ENCODE results near the gene FCHSD2.

The FCHSD2 gene

GRCh38 chr11:72908032-72908676, 234.0 kb downstream of the FCHSD2 start:
- Histone ChIP-seq H3K4me1 (ENCODE audit: insufficient read depth, low read length, severe bottlenecking) (no peaks in the 10 kb centered on the region), H3K27ac (ENCODE audit: low read depth, low read length, poor library complexity, severe bottlenecking) (no peak overlapping the region), H3K27me3 (ENCODE audit: insufficient read depth, low read length) (no peaks in the 10 kb centered on the region), H3K79me2 (ENCODE audit: insufficient read depth, low read length) (no peaks in the 10 kb centered on the region), H4K20me1 (ENCODE audit: insufficient read depth, low read length) (no peaks in the 10 kb centered on the region), H3K9me3 (ENCODE audit: low read length) (peaks cover 13% of the 10 kb centered on the region; the same call in 1 of the 2 replicates), H3K4me3 (ENCODE audit: low read depth, low read length, poor library complexity, severe bottlenecking) (no peak overlapping the region), H3K36me3 (ENCODE audit: insufficient read depth, low read length) (peaks cover 35% of the 10 kb centered on the region), H3K9ac (ENCODE audit: low read length) (no peak overlapping the region), H3F3A (ENCODE audit: insufficient read depth, low read length) (no peaks in the 10 kb centered on the region), H3K4me2 (ENCODE audit: low read length) (no peak overlapping the region), H2AFZ (ENCODE audit: low read length) (no peak overlapping the region), H3K9me2 (ENCODE audit: low read depth, low read length) (no peaks in the 10 kb centered on the region)
- no peak for TF ChIP-seq CTCF (IDR thresholded peaks at IDR 0.05; ENCODE audit: low read length)
- TF ChIP-seq EZH2 (IDR thresholded peaks at IDR 0.05; ENCODE audit: borderline replicate concordance, low read length): no peak

- no peaks in the 10 kb centered on the region for H3K79me2 ChIP-seq (ENCODE audit: insufficient read depth, low read length)
- H3K9me3 ChIP-seq (ENCODE audit: low read length): no peaks in the 10 kb centered on the region
- H3K27ac ChIP-seq (ENCODE audit: low read depth, low read length, poor library complexity, severe bottlenecking): no peak overlapping the region
- no peaks in the 10 kb centered on the region for H3K27me3 ChIP-seq (ENCODE audit: insufficient read depth, low read length)
- H3K4me2 ChIP-seq (ENCODE audit: low read length): no peak overlapping the region
- no peaks in the 10 kb centered on the region for H4K20me1 ChIP-seq (ENCODE audit: insufficient read depth, low read length)
- H3K4me1 ChIP-seq (ENCODE audit: insufficient read depth, low read length, severe bottlenecking): no peaks in the 10 kb centered on the region
- H3K4me3 ChIP-seq (ENCODE audit: low read depth, low read length, poor library complexity, severe bottlenecking): no peak overlapping the region
- no peak overlapping the region for H3K9ac ChIP-seq (ENCODE audit: low read length)
- H3F3A ChIP-seq (ENCODE audit: insufficient read depth, low read length): no peaks in the 10 kb centered on the region
- H3K9me2 ChIP-seq (ENCODE audit: low read depth, low read length): no peaks in the 10 kb centered on the region
- no peak overlapping the region for H2AFZ ChIP-seq (ENCODE audit: low read length)
- TF ChIP-seq CTCF (IDR thresholded peaks at IDR 0.05; ENCODE audit: low read length) (no peak), EZH2 (IDR thresholded peaks at IDR 0.05; ENCODE audit: borderline replicate concordance, low read length) (no peak)
- H3K36me3 ChIP-seq (ENCODE audit: insufficient read depth, low read length): peaks cover 51% of the 10 kb centered on the region
These were observed 238.1 kb downstream of the FCHSD2 start for GRCh38 chr11:72904016-72904415.

- Histone ChIP-seq H3K9me3 (ENCODE audit: low read length) (no peaks in the 10 kb centered on the region), H2AFZ (ENCODE audit: low read length) (no peak overlapping the region), H3K4me2 (ENCODE audit: low read length) (no peak overlapping the region), H3K36me3 (ENCODE audit: insufficient read depth, low read length) (peaks cover 51% of the 10 kb centered on the region), H3K9ac (ENCODE audit: low read length) (no peak overlapping the region), H3K4me3 (ENCODE audit: low read depth, low read length, poor library complexity, severe bottlenecking) (no peak overlapping the region), H3K9me2 (ENCODE audit: low read depth, low read length) (no peaks in the 10 kb centered on the region), H3K79me2 (ENCODE audit: insufficient read depth, low read length) (no peaks in the 10 kb centered on the region), H4K20me1 (ENCODE audit: insufficient read depth, low read length) (no peaks in the 10 kb centered on the region), H3F3A (ENCODE audit: insufficient read depth, low read length) (no peaks in the 10 kb centered on the region), H3K27me3 (ENCODE audit: insufficient read depth, low read length) (no peaks in the 10 kb centered on the region), H3K4me1 (ENCODE audit: insufficient read depth, low read length, severe bottlenecking) (no peaks in the 10 kb centered on the region), H3K27ac (ENCODE audit: low read depth, low read length, poor library complexity, severe bottlenecking) (no peak overlapping the region)
- TF ChIP-seq CTCF (IDR thresholded peaks at IDR 0.05; ENCODE audit: low read length): no peak
- TF ChIP-seq EZH2 (IDR thresholded peaks at IDR 0.05; ENCODE audit: borderline replicate concordance, low read length): no peak
These were observed 240.7 kb downstream of the FCHSD2 start for GRCh38 chr11:72901374-72901773.

All from OCI-LY1 (cell line).